GM19468 (cell line): ENCODE measurements around the gene CCDC120.

Experiments
- ATAC-seq: cut with Tn5 transposase; IDR thresholded peaks from one replicate; pipeline ENCODE4 v1.9.1; 2021; ENCODE audit warnings: mild to moderate bottlenecking, moderate library complexity, moderate number of reproducible peaks; ENCODE audit not compliant: unreplicated experiment; ENCODE audit errors: extremely low read depth

CCDC120 gene, protein sequence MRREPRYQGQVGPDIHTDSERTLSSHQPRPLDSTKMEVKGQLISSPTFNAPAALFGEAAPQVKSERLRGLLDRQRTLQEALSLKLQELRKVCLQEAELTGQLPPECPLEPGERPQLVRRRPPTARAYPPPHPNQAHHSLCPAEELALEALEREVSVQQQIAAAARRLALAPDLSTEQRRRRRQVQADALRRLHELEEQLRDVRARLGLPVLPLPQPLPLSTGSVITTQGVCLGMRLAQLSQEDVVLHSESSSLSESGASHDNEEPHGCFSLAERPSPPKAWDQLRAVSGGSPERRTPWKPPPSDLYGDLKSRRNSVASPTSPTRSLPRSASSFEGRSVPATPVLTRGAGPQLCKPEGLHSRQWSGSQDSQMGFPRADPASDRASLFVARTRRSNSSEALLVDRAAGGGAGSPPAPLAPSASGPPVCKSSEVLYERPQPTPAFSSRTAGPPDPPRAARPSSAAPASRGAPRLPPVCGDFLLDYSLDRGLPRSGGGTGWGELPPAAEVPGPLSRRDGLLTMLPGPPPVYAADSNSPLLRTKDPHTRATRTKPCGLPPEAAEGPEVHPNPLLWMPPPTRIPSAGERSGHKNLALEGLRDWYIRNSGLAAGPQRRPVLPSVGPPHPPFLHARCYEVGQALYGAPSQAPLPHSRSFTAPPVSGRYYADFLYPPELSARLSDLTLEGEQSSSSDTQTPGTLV

DNA sequence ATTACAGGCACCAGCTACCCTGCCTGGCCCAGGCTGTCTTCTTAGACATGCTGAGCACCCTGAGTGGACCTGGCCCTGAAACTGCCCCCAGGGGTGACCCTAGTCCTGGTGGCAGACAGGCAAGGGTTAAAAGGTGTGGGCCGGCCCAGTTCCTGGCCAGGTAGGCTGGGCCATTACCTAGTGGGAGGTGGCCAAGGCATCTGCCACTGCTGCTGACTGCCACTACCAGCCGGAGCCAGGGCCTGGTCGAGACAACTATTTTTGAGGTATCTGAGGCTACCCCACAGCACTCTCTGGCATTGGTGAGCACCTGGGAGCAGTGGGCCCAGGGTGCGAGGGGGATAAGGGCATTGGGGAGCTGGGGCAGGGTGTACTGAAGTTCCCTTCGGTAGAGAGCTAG lies at the start of gene CCDC120:
Gene CCDC120 (plus strand): TSS at position 206 of the 400 bp plus-strand sequence. CDS start 3,043 bp downstream, outside the sequence.
- ATAC-seq: no peak

GRCh38 chrX:49019050-49019449 lies 39.7 kb upstream of the CCDC120 start:
- no peak for ATAC-seq

DNA sequence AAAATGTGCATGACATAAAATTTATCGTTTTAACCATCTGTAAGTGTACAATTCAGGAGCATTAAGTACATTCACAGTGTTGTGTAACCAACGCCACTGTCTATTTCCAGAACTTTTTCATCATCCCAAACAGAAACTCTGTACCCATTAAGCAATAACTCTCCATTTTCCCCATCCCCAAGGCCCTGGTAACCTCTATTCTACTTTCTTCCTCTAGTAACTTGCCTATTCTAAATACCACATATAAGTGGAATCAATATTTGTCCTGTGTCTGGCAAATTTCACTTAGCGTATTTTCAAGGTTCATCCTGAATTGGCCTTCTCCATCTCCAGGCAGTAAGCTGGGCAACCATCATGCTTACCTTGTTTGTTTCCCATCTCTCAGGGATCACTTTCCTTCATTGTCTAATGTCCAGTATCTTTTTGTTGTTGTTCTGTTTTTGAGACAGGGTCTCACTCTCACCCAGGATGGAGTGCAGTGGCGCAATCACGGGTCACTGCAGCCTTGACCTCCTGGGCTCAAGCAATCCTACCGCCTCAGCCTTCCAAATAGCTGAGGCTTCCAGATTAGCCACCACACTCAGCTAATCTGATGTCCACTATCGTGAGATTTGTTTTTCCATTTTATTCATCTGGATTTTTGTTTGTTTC lies 39.1 kb upstream of the CCDC120 start:
- ATAC-seq: no peak

DNA sequence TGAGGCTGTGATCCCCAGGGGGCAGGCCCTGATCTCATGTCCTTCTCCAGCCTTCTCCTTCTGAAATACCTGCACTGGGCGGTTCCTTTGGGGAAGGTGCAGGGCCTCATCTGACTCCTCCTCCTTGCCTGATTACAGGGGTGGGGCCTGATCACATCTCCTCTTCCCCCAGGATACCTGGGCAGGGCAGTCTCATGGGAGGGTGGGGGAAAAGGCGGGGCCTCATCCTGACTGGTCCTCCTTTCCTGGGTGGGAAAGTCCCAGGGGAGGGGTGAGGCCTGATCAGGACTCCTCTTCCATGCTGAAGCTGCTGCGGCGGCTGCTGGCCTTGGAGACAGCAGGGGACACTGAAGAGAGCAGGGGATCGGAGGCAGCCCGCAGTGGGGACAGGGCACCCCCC lies 28.9 kb upstream of the CCDC120 start:
- no peak for ATAC-seq

GRCh38 chrX:49030283-49030682 lies 28.5 kb upstream of the CCDC120 start:
- no peak for ATAC-seq

DNA sequence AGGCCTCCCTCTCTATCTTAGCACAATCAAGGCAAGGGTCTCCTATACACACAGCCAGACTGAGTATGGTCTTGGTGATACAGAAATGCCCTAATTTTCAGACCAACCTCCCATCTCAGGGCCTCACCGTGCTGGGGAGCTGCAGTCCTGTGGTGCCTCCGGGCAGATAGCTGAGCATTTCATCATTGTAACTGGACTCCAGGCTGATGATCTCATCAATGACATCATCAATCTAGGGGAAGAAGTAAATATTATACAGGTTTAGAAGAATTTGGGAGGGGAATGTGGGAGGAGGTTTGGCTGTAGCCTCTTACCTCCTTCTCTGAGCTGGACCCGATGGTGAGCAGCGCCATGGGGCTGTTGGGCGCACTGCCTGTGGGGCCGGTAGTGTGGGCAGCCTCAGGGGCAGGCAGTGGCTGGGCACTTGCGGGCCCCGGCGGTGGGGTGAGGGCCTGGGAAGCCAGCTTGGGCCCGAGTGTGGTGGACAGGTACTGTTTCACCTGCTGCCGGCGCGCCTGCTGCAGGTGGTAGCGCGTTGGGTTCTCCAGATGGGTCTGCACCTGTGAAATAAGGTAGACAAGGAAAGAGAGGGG lies 20.8 kb upstream of the CCDC120 start:
- no peak for ATAC-seq

- ATAC-seq: no peak
Observed at GRCh38 chrX:49039598-49040375, 19.0 kb upstream of the CCDC120 start.

GRCh38 chrX:49040376-49040955 lies 18.3 kb upstream of the CCDC120 start:
- ATAC-seq: no peak

DNA sequence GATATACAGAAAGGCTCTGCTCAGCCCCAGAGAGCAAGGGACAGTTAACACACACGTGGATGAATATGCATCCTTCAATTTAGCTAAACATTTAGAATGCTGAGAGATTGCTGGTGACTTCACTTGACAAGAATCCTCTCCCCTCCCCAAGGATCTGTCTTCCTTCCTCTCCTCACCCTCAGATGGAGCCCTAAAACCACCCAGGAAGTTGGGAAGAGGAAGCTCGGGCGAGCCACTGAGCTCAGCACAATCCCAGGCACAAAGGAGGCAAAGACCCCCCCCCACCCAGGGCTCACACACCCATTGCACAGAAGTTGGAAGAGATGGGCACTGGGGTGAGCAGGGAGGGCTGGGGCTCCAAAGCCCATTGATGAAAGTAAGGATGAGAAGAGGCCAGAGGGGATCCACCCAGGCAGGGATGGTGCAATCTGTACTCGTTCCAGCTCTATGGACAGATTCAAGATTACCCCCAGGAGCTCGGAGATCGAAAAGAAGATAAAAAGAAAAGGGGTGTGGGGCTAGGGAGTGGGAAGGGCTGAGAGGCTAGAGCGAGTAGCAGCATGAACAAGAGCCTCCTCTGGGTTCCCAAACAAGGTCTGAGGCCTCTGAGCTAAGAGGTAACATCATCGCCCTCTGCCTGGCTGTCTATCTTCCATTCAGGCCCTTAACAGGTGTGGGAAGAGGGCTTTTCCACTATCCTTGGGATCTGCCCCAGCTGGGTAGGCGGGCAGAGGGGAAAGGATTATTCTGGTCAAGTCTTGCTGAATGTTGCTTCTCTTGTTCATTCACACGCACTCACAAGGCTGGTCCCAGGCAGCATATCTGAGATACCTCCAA lies 16.8 kb upstream of the CCDC120 start:
- no peak for ATAC-seq

DNA sequence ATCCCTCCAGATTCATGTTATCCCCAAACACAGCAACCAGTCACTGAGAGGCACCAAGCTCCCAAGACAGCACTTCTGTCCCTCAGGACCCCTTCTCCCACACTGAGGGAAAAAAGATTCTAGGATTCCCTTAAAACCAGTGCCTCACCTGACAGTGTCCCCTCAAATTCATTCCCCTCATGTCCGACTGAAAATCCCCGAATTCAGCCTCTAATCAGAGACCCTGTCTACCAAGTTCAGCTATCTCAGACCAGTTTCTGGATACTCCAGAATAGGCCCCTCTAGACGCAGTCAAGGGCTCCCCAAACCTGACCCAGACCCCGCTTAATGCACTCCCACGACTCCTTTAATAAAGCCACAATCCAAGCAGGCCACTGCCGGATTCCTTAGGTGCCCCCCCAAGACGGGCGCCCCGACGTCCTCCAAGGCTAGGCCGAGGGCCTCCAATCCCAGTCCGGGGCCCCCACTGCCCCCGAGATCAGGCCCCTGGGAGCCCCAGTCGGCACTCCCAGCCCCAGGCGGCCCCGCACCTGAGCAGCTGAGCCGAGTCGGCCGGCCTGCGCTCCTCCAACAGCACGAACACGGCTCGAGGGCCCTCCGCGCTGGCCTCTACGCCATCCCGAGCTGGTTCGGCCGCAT lies 16.1 kb upstream of the CCDC120 start:
- no peak for ATAC-seq

- peak; percentile 73 for ATAC-seq
Observed at GRCh38 chrX:49043220-49043986, 15.4 kb upstream of the CCDC120 start, which contains the start of gene TFE3. Gene TFE3, minus strand, starts transcription at chrX:49043357. Its CDS starts 131 bp downstream, at chrX:49043226.

- no peak for ATAC-seq
Observed at GRCh38 chrX:49043987-49044281, 14.9 kb upstream of the CCDC120 start.

GRCh38 chrX:49053223-49054072 lies 5.4 kb upstream of the CCDC120 start:
- no peak for ATAC-seq

DNA sequence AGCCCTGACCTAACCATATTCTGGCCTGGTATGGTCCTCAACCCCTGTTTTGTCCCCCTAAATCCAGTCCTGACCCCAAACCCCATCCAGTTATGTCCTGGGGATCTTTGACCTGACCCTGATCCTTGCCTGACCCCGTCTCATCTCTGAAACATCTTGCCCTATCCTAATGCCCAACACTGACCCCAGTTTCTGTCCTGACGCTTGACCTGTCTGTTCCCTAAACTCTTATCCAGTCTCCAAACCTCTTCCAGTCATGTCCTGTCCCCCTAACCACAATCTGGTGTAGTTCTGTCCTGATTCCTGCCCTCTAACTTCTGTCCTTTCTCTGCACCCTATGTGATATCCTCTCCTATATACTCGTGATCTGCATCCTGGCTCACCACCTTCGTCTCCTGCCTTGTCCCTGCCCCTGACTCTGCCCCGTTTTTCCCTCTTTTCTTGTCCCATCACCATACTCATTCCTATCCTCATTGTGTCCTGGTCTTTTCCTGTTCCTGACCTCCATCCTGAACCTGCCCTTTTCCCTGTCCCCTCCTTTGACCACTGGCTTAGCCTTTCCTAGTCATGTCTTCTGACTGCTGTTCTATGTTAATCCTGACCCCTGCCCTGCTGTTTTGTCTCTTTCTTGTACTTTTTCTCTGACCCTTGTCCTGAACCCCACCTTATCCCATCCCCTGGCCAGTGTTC lies 4.6 kb upstream of the CCDC120 start:
- ATAC-seq: no peak

DNA sequence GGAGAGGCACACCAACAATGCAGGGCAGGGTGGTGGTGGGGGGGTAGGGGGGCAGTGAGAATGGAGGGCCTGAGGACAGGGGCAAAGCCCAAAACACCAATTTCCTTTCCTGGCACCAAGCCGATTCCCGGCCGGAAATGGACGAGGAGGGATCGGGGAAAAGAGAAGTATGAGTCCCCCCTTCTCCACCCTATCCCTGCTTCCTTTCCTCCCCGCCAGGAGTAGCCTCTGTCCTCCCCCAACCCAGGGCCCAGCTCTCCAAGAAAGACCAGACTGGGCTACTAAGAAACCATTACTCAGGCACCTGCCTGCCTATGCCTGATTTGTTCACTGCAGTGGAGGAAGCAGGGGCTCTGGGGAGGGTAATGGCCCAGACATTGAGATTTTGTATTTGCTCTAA lies 402 bp downstream of the CCDC120 start:
- no peak for ATAC-seq

DNA sequence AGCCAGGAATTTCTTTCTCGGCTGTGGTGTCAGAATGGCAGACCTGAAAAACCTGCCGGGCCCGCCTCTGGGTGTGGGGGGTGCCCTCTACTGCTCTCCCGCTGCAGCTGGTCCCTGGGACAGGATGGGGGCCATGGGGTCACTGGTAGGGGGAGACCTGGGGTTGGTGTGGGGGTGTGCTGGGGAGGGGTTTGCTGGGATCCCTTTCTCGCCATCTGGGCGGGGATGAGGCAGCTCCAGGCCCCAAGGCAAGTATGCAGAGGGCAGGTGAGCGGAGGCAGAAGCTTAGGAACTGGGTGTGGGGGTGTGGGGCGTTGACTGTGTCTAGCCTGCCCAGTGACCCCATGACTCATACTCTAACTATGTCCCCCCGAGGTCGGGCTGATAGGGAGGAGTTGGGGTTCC lies 884 bp downstream of the CCDC120 start:
- no peak for ATAC-seq
